Activated CD4-positive, alpha-beta memory T cell treated with anti-CD3 and anti-CD28 coated beads for 36 hours (primary cell): Measurements from ENCODE around the gene KRTDAP. TPM values are rescaled to one million over a fixed set of nuclear protein-coding genes. Genes with fewer than 3 reads are reported as not detected.
A peak's percentile ranks its signal among the peaks of the same experiment; 100 is the strongest.

Source experiments
- CTCF ChIA-PET: fragments of 350-600 bp; sonication (Branson Sonifier 250); formaldehyde crosslinking; loops from one replicate; lab custom pipeline; 2021; ENCODE audit warnings: antibody characterized with exemption, inconsistent platforms; lab: Charles Lee
- POLR2A ChIA-PET: fragments of 350-600 bp; sonication (Branson Sonifier 250); formaldehyde crosslinking; loops from one replicate; lab custom pipeline; 2021; ENCODE audit warnings: antibody characterized with exemption; lab: Charles Lee
- DNase-seq: peaks from one replicate; pipeline ENCODE4 v3.0.0-alpha.2; 2020
- H3K27ac Mint-ChIP-seq: one replicate; pipeline ENCODE4 v1.8.0; 2021; ENCODE audit warnings: mixed read lengths
- H3K27me3 Mint-ChIP-seq: one replicate; pipeline ENCODE4 v1.8.0; 2021; ENCODE audit warnings: mixed read lengths
- H3K36me3 Mint-ChIP-seq: one replicate; pipeline ENCODE4 v1.8.0; 2021; ENCODE audit warnings: mixed read lengths
- H3K4me1 Mint-ChIP-seq: one replicate; pipeline ENCODE4 v1.8.0; 2021; ENCODE audit warnings: low read depth, mixed read lengths
- H3K4me3 Mint-ChIP-seq: one replicate; pipeline ENCODE4 v1.8.0; 2021; ENCODE audit warnings: mild to moderate bottlenecking, mixed read lengths
- H3K9me3 Mint-ChIP-seq: one replicate; pipeline ENCODE4 v1.8.0; 2021; ENCODE audit warnings: mixed read lengths
- intact Hi-C: fragments of 100-400 bp; cut with micrococcal nuclease; formaldehyde crosslinking; loops from one replicate; pipeline ENCODE4 v1.15.1; 2023
- total RNA-seq, 2 experiments: library from RNA; stranded (reverse); gene quantifications; one replicate each; pipeline ENCODE4 v1.2.3, GENCODE V29; 2021

KRTDAP gene
- total RNA-seq, 2 experiments from 2014 or later: not detected

DNA sequence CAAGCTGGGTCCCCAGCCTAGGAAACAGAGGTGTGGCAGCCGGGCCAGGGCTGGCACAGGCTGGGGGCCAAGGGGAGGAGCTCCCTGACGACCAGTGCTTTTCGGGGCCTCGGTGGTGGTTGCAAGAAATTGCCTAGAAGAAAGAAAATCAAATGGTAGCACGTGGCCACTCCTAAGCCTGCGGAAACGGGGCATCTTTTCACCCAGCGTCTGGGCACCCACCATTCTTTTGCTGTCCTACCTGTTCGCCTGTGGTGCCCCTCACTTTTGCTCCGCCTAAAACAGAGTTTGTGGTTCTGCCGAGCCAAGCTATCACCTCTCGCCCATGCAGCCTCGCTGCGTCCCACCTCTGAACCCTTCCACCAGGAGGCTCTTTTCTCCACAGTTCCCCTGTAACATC is 7.1 kb upstream of the KRTDAP start:
- Mint-ChIP-seq H3K9me3 (no peaks in the 10 kb centered on the region), H3K4me1 (peaks cover 5% of the 10 kb centered on the region), H3K36me3 (no peaks in the 10 kb centered on the region), H3K27me3 (no peaks in the 10 kb centered on the region), H3K27ac (no peak overlapping the region), H3K4me3 (no peak overlapping the region)
- ChIA-PET POLR2A (no interaction called here), CTCF (interaction anchor here (0.6 to 4.7 kb wide), 5 partner anchors 10 to 149 kb away, joined by 4 to 77 read pairs (median 8); partner anchors contain the start of gene FFAR1)
- intact Hi-C loops: no loop called here
- DNase-seq: no peak

DNA sequence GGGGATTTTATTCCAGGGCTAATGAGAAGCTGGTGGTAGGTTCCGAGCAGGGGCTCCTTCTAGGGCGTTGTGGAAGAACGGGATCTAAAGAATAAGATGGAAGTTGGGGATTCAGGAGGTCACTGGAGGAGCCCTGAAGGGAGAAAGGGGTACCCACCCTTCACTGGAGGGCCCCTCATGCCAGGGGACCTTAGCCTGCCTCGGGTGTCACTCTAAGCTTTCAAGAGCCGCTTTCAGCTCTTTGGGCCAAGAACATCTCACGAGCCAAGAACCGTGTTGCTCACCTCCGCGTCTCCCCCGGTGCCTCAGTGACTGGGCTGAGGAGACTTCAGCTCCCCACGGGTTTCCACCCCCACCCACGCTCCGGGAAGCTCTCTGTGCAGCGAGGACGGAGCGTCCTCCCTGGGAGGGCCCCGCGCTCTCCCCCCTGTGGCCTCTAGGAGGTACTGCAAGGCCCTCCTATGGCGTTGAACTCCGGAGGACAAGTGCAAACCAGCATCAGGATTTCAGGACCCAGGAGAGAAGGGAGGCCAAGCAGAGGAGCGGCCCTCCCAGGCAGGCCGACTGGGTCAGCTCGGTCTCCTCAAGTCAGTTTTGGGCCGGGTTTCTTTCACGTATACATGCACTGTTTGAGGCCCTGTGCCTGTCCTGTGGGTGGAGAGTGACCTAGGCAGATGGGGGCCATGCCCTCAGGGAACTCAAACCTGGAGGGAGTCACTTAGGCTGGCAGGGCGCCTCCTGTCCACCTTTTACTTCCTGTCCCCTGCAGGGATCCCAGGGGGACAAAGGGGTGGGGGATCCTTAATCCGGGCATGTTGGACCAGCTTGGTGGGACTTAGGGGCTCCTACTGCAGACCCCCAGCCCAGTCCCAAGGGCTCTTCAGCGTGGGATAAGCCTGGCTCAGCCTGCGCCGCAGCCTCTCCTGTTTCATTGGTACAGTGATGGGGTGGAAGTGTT is 5.1 kb upstream of the KRTDAP start:
- H3K27ac Mint-ChIP-seq: no peak overlapping the region
- ChIA-PET CTCF (interaction anchor here (0.6 to 4.7 kb wide), 41 partner anchors 9 to 436 kb away, joined by 3 to 77 read pairs (median 4); partner anchors contain the start of genes FFAR1 and FFAR3), POLR2A (interaction anchor here (0.5 to 0.9 kb wide), 3 partner anchors 118 to 148 kb away, joined by 3 to 4 read pairs (median 3); no protein-coding TSS in a partner anchor)
- H3K9me3 Mint-ChIP-seq: no peaks in the 10 kb centered on the region
- no peaks in the 10 kb centered on the region for H3K36me3 Mint-ChIP-seq
- peak; percentile 85 for DNase-seq
- H3K4me3 Mint-ChIP-seq: no peak overlapping the region
- intact Hi-C loops: loop anchor here (1.0 kb wide), 1 partner anchor 142 kb away; no protein-coding TSS in a partner anchor
- H3K27me3 Mint-ChIP-seq: no peaks in the 10 kb centered on the region
- peaks cover 5% of the 10 kb centered on the region for H3K4me1 Mint-ChIP-seq

DNA sequence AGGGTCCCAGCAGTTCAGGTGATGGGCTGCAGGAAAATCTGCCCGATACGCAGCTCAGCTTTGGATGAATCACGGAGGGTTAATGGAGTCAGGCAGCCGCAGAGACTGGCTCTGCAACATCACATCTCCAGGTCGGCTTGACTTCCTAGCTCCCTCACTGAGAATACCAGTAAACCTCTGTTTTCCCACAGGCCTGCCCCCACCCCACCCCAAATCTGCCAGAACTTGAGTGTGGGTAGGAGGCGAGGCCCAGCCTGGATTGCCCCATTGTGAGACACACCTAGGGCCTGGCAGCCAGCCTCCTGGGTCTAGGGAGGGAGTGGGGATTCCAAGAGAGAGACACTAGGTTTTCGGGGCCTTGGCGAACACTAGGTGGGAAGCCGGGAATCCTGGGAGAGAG is 3.7 kb upstream of the KRTDAP start:
- intact Hi-C loops: no loop called here
- Mint-ChIP-seq H3K4me1 (peaks cover 5% of the 10 kb centered on the region), H3K27me3 (no peaks in the 10 kb centered on the region), H3K27ac (no peak overlapping the region), H3K9me3 (no peaks in the 10 kb centered on the region), H3K4me3 (no peak overlapping the region), H3K36me3 (no peaks in the 10 kb centered on the region)
- POLR2A ChIA-PET: no interaction called here
- DNase-seq: no peak
- CTCF ChIA-PET: interaction anchor here (1.2 to 4.7 kb wide), 2 partner anchors 141 to 145 kb away, joined by 6 to 48 read pairs; partner anchors contain the start of gene FFAR1

DNA sequence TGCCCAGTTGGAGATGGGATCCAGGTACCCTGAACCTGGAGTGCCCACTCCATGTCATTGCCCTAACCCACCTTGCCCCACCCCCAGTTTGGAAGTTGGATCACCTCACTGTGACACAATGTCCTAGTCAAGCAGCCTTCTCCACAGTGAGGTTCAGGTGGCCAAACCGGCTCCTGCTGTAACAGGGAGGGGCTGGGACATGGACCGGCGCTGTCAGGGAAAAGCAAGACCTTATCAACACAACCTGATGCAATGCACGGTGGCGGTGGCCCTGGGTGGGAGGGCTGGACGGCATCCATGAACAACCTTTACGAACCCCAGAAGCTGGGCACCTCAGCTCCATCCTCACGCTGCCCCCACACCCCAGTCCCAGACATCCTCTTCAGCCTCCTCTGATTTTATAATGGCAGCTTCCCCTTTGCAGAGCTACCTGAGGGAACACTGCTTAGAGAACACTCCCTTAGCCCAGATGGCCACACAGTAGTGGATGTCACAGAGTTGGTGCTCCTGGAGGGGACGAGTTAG is 1.6 kb upstream of the KRTDAP start:
- intact Hi-C loops: no loop called here
- Mint-ChIP-seq H3K9me3 (no peaks in the 10 kb centered on the region), H3K27me3 (no peaks in the 10 kb centered on the region), H3K36me3 (no peaks in the 10 kb centered on the region), H3K4me1 (peaks cover 5% of the 10 kb centered on the region), H3K27ac (no peak overlapping the region), H3K4me3 (no peak overlapping the region)
- ChIA-PET CTCF (interaction anchor here (1.3 to 2.3 kb wide), 3 partner anchors 9 to 139 kb away, joined by 3 to 11 read pairs (median 8); no protein-coding TSS in a partner anchor), POLR2A (no interaction called here)
- no peak for DNase-seq

DNA sequence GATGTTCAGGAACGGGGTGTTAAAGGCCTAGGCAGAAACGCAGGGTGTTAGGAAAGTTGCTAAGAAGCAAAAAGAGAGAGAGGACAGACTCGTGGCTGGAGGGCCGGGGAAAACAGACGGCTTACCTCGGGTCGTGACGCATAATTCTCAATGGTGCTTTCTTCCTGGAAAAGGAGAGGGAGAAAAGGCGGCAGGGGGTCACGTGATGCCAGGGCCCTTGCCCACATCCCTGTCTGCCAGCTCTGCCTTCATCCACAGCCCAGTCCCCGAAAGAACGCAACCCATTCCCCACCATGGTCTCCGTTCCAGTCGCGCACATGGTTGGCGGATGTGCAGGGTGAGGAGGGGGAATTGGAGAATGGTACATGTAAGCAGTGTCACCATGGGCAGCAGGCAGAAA is 1.6 kb downstream of the KRTDAP start:
- H3K27ac Mint-ChIP-seq: no peak overlapping the region
- CTCF ChIA-PET: no interaction called here
- POLR2A ChIA-PET: no interaction called here
- peaks cover 9% of the 10 kb centered on the region for H3K4me1 Mint-ChIP-seq
- intact Hi-C loops: no loop called here
- no peaks in the 10 kb centered on the region for H3K36me3 Mint-ChIP-seq
- DNase-seq: no peak
- H3K4me3 Mint-ChIP-seq: no peak overlapping the region
- no peaks in the 10 kb centered on the region for H3K27me3 Mint-ChIP-seq
- H3K9me3 Mint-ChIP-seq: no peaks in the 10 kb centered on the region

DNA sequence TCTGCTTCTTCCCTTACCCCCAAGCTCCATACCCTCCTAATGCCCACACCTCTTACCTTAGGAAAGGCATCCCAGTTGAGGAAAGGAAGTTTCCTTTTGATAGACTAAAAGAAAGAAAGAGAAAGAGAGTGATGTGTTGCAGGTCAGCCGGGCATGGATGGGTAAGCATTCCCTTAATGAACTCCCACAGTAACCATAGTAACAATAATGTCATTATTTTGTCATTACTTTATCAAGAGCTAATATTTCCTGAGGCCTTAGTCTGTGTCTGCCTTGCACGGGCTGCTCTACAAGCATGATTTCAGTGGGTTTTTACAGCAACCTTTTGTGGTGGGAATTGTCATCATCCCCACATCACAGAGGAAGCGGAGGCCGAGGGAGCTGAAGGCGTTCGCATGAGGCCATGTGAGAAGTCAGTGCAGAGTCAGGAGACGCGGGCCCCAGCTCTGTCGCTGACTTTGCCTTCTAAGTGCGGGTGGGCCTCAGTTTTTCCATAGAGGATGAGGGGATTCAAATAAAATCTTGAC is 2.5 kb downstream of the KRTDAP start:
- no peak for DNase-seq
- intact Hi-C loops: no loop called here
- ChIA-PET CTCF (interaction anchor here (0.6 to 3.4 kb wide), 6 partner anchors 8 to 1253 kb away, joined by 3 to 19 read pairs (median 8); no protein-coding TSS in a partner anchor), POLR2A (no interaction called here)
- no peak overlapping the region for H3K4me3 Mint-ChIP-seq
- no peak overlapping the region for H3K27ac Mint-ChIP-seq
- H3K27me3 Mint-ChIP-seq: no peaks in the 10 kb centered on the region
- peaks cover 11% of the 10 kb centered on the region for H3K4me1 Mint-ChIP-seq
- H3K9me3 Mint-ChIP-seq: no peaks in the 10 kb centered on the region
- H3K36me3 Mint-ChIP-seq: no peaks in the 10 kb centered on the region

DNA sequence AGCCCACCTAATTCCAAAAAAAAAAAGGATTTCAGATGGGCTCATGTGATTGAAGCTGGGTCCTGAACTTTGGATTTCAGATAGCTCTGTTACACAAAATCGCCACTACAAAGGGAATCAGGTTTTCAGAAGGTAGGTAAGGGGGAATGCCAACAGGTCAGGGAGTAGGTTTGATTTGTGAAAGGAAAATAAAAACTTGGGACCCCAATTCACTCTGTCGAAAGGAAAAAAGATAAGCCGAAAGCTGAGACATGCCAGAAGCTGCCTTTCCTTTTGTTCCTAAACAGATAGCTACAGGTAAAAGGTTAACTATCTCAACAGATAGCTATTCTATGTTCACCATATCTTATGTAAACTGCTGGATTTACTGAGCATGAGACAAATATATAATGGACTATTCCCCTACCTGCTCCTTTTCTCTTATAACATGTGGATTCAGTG is 4.0 kb downstream of the KRTDAP start:
- intact Hi-C loops: no loop called here
- Mint-ChIP-seq H3K36me3 (no peaks in the 10 kb centered on the region), H3K4me3 (no peak overlapping the region), H3K4me1 (peaks cover 11% of the 10 kb centered on the region), H3K27ac (no peak overlapping the region), H3K27me3 (no peaks in the 10 kb centered on the region), H3K9me3 (no peaks in the 10 kb centered on the region)
- ChIA-PET CTCF (interaction anchor here (0.6 to 3.4 kb wide), 7 partner anchors 9 to 133 kb away, joined by 3 to 19 read pairs (median 5); no protein-coding TSS in a partner anchor), POLR2A (no interaction called here)
- no peak for DNase-seq

DNA sequence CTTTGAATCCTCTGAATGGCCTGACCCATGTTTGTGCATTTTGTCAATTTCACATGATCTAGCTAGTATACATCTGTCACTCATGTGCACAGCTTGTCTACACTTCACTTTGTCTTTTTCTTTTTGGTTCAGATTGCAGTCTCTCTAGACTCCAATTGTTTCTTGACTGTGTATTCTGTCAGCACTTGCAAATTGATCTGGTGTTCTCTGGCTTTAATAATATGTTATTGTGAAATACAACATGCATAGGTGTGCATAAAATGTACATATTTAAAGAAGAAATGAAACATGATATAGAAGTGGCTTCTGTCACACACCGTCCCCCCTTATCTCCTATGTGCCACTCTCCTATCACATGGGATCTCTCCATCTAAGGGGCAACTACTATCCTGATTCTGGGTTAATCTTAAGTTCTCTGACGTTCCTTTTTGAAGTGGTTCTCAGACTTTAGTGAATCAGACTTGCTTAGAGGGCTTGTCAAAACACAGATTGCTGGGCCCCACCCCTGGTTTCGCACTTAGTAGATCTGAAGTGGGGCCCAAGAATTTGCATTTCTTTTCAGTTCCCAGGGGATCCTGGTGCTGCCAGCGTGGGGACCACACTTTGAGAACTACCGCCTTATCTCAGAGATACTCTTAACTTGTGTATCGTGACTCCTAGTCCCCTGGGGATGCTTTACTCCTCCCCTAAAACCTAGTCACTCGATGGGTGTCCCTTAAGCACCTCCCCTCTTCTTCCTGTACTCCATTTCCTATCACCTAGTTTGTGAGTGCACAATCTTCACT is 5.8 kb downstream of the KRTDAP start:
- Mint-ChIP-seq H3K36me3 (no peaks in the 10 kb centered on the region), H3K4me3 (no peak overlapping the region), H3K4me1 (peaks cover 11% of the 10 kb centered on the region), H3K9me3 (no peaks in the 10 kb centered on the region), H3K27ac (peak overlapping the region; percentile 23), H3K27me3 (no peaks in the 10 kb centered on the region)
- CTCF ChIA-PET: interaction anchor here (1.9 to 3.4 kb wide), 2 partner anchors 11 kb away, joined by 6 to 19 read pairs; no protein-coding TSS in a partner anchor
- intact Hi-C loops: no loop called here
- POLR2A ChIA-PET: no interaction called here
- DNase-seq: peak; percentile 47

DNA sequence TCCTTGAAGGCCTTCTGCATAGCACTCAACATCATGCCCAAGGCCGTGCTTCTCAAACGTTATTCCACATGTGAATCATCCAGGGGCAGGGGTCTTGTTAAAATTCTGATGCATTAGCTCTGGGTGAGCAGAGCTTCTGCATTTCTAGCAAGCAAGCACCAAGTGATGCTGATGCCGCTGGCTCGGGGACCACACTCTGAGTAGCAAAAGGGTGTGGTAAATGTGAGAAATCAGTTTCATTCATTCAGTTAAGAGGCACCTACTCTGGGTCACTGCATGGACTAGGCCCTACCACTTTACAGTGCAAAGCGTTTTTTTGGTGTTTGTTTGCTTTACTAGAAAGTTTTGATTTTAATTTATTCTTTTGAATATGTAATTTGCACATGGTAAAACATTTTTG is 7.2 kb downstream of the KRTDAP start:
- Mint-ChIP-seq H3K27ac (no peak overlapping the region), H3K27me3 (no peaks in the 10 kb centered on the region), H3K36me3 (no peaks in the 10 kb centered on the region), H3K4me1 (peaks cover 11% of the 10 kb centered on the region), H3K4me3 (no peak overlapping the region), H3K9me3 (no peaks in the 10 kb centered on the region)
- ChIA-PET CTCF (interaction anchor here (1.9 kb wide), 1 partner anchor 12 kb away, joined by 6 read pairs; no protein-coding TSS in a partner anchor), POLR2A (interaction anchor here (0.6 kb wide), 1 partner anchor 108 kb away, joined by 3 read pairs; no protein-coding TSS in a partner anchor)
- peak; percentile 48 for DNase-seq
- intact Hi-C loops: no loop called here

DNA sequence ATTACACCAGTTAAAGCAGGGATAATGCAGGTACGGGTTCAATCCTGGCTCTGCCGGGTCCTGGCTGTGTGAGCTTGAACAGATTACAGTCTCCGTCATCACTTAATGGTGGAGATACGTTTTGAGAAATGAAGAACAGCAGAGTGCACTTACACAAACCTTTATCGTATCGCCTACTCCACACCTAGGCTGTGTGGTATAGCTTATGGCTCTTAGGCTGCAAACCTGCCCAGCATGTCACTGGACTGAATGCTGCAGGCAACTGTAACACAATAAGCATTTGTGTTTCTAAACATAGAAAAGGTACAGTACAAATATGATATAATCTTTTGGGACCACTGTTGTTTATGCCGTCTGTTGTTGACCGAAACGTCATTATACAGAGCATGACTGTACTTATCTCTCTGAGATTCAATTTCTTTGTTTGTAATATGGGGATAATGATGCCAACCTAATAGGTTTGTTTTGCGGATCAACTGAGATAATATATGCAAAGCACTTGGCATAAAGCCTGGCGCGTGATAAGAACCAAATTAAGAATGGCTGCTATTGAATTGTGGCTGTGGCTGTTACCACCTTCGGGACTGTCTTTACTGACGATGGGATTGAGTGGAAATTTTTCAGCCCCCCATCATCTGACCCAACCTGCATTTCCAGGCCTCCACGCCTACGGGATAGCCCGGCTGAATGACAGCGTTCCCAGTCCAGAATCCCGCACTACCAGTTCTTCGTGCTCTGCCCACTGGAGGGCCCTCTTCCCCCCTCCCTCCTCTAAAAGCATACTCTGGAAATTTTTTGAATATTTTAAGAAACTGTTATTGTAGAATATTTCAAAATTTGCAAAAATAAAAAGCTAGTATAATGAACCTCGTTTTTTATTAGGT is 11.2 kb downstream of the KRTDAP start:
- H3K27ac Mint-ChIP-seq: no peak overlapping the region
- intact Hi-C loops: no loop called here
- CTCF ChIA-PET: interaction anchor here (0.7 to 1.5 kb wide), 5 partner anchors 16 to 126 kb away, joined by 3 to 6 read pairs (median 4); partner anchors contain the start of gene FFAR2
- H3K4me1 Mint-ChIP-seq: peaks cover 1% of the 10 kb centered on the region
- no peak for DNase-seq
- no peaks in the 10 kb centered on the region for H3K36me3 Mint-ChIP-seq
- H3K4me3 Mint-ChIP-seq: no peak overlapping the region
- POLR2A ChIA-PET: interaction anchor here (1.0 kb wide), 1 partner anchor 31 kb away, joined by 3 read pairs; no protein-coding TSS in a partner anchor
- H3K9me3 Mint-ChIP-seq: no peaks in the 10 kb centered on the region
- H3K27me3 Mint-ChIP-seq: no peaks in the 10 kb centered on the region
